NCI-H1092 (cell line): Measurements from ENCODE around the gene RFK.
A peak's percentile ranks its signal among the peaks of the same experiment; 100 is the strongest.
"Not testable (repeated sequence)": the region's sequence is repeated elsewhere in the genome, so short reads cannot be mapped to it uniquely, and the experiment has no call there.

ENCODE experiments used
- DNase-seq: peaks from one replicate; lab custom pipeline; 2025; lab: John Stamatoyannopoulos, UW

The RFK gene

GRCh38 chr9:76394195-76394959 lies at the start of gene RFK:
Gene RFK, minus strand, starts transcription at chr9:76394426. Its CDS starts 255 bp downstream, at chr9:76394171.
- peak; percentile 87 for DNase-seq

GRCh38 chr9:76443887-76444286 lies 49.7 kb upstream of the RFK start:
- no peak for DNase-seq

- no peak for DNase-seq
Observed at GRCh38 chr9:76441551-76442322, 47.5 kb upstream of the RFK start.

- DNase-seq: no peak
Observed at GRCh38 chr9:76438841-76439588, 44.8 kb upstream of the RFK start.

GRCh38 chr9:76437017-76437699 lies 42.9 kb upstream of the RFK start:
- DNase-seq: not testable (repeated sequence)

- DNase-seq: not testable (repeated sequence)
Observed at GRCh38 chr9:76434897-76435296, 40.7 kb upstream of the RFK start.

GRCh38 chr9:76433836-76434235 lies 39.6 kb upstream of the RFK start:
- DNase-seq: no peak

- no peak for DNase-seq
Observed at GRCh38 chr9:76433406-76433805, 39.2 kb upstream of the RFK start.

- no peak for DNase-seq
Observed at GRCh38 chr9:76431601-76432000, 37.4 kb upstream of the RFK start.

- no peak for DNase-seq
Observed at GRCh38 chr9:76426807-76427419, 32.7 kb upstream of the RFK start.

GRCh38 chr9:76425677-76426453 lies 31.6 kb upstream of the RFK start:
- no peak for DNase-seq

- no peak for DNase-seq
Observed at GRCh38 chr9:76424491-76424890, 30.3 kb upstream of the RFK start.

GRCh38 chr9:76423216-76424177 lies 29.3 kb upstream of the RFK start:
- no peak for DNase-seq

- DNase-seq: no peak
Observed at GRCh38 chr9:76419782-76420380, 25.7 kb upstream of the RFK start.

- DNase-seq: no peak
Observed at GRCh38 chr9:76417394-76417793, 23.2 kb upstream of the RFK start.

GRCh38 chr9:76415731-76416130 lies 21.5 kb upstream of the RFK start:
- DNase-seq: peak; percentile 88

GRCh38 chr9:76415154-76415553 lies 20.9 kb upstream of the RFK start:
- no peak for DNase-seq

- no peak for DNase-seq
Observed at GRCh38 chr9:76414661-76415060, 20.4 kb upstream of the RFK start.

- DNase-seq: no peak
Observed at GRCh38 chr9:76413658-76414057, 19.4 kb upstream of the RFK start.
